IPS DF 6.9 (cell line): ENCODE measurements around the gene GSG1L.

Experiments used
- DNase-seq: peaks from one replicate; pipeline ENCODE4 v3.0.0-alpha.2; 2013; ENCODE audit warnings: low read depth, low spot score
- H3K27ac ChIP-seq: one replicate; pipeline ENCODE4 v1.5.1; 2013; ENCODE audit warnings: low read length, control low read depth
- H3K27me3 ChIP-seq: 2 replicates; pipeline ENCODE4 v1.6.1; 2013; ENCODE audit warnings: mild to moderate bottlenecking, low read length; ENCODE audit not compliant: control insufficient read depth, insufficient read depth
- H3K36me3 ChIP-seq: 2 replicates; pipeline ENCODE4 v1.6.1; 2013; ENCODE audit warnings: low read length; ENCODE audit not compliant: control insufficient read depth, insufficient read depth
- H3K4me1 ChIP-seq: 2 replicates; pipeline ENCODE4 v1.6.1; 2013; ENCODE audit warnings: low read length; ENCODE audit not compliant: control insufficient read depth, insufficient read depth
- H3K4me3 ChIP-seq: 2 replicates; pipeline ENCODE4 v1.5.1; 2013; ENCODE audit warnings: mild to moderate bottlenecking, low read length
- H3K9me3 ChIP-seq: 2 replicates; pipeline ENCODE4 v1.6.1; 2013; ENCODE audit warnings: low read length, inconsistent platforms; ENCODE audit not compliant: control insufficient read depth, insufficient read depth
- WGBS: extraction: QIAGEN DNeasy Blood & Tissue Kit; methylation state at CpG from one replicate; pipeline ENCODE4 v1.1.7; 2013; ENCODE audit warnings: mixed read lengths, missing lambda C conversion rate; ENCODE audit not compliant: insufficient read length, insufficient coverage; 5-methylcytosine and 5-hydroxymethylcytosine counted together

GSG1L gene

DNA sequence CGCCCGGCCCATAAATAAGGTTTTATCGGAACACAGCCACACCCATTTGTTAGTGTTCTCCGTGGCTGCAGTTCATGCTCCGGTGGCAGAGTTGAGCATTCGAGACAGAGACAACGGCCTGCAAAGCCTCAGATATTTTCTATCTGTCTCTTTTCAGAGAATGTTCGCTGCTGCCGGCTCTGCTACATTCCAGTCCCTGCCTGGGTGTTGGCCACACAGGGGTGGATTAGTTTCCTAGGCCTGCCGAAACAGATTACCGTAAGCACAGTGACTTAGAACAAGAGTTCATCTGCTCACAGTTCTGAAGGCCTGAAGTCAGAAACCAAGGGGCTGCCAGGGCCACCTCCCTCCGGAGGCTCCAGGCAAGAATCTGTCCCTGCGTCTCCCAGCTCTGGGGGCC is 19.1 kb upstream of the GSG1L start:
- WGBS, result no CpG with 5 or more reads among the region's 13 CpGs
- H3K27me3 ChIP-seq, result no peaks in the 10 kb centered on the region
- no peaks in the 10 kb centered on the region for H3K36me3 ChIP-seq
- no peak for DNase-seq
- H3K4me3 ChIP-seq, result no peak overlapping the region
- no peaks in the 10 kb centered on the region; the same call in 1 of the 2 replicates for H3K4me1 ChIP-seq
- H3K9me3 ChIP-seq, result no peaks in the 10 kb centered on the region
- H3K27ac ChIP-seq, result no peak overlapping the region

GRCh38 chr16:28081391-28081968 is 18.0 kb upstream of the GSG1L start:
- no CpG with 5 or more reads among the region's 9 CpGs for WGBS
- Histone ChIP-seq H3K36me3 (no peaks in the 10 kb centered on the region), H3K4me1 (no peaks in the 10 kb centered on the region; the same call in 1 of the 2 replicates), H3K27me3 (no peaks in the 10 kb centered on the region), H3K9me3 (no peaks in the 10 kb centered on the region), H3K27ac (no peak overlapping the region), H3K4me3 (no peak overlapping the region)
- DNase-seq, result no peak

GRCh38 chr16:28078261-28078660 is 14.7 kb upstream of the GSG1L start:
- no CpG with 5 or more reads among the region's 6 CpGs for WGBS
- Histone ChIP-seq H3K36me3 (no peaks in the 10 kb centered on the region), H3K4me3 (no peak overlapping the region), H3K4me1 (no peaks in the 10 kb centered on the region; the same call in 1 of the 2 replicates), H3K9me3 (no peaks in the 10 kb centered on the region), H3K27me3 (no peaks in the 10 kb centered on the region), H3K27ac (no peak overlapping the region)
- DNase-seq, result no peak

DNA sequence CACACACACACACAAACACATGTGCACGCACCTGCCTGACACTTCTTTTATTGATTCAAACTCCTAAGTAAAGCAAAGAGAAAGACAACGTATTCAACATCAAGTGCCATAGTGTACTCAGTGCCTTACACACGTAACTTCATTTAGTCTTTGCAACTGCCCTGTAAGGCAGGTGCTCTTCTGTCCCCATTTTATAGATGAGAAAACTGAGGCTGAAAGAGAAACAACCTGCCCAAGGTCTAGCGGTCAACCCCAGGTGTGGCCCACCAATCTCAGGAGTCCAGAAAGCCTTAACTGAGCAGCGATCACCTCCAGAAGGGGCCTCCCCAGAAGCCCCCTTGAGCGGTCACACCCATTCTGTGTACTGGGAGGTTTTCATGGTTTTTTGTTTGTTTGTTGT is 10.3 kb upstream of the GSG1L start:
- no peaks in the 10 kb centered on the region for H3K27me3 ChIP-seq
- no peaks in the 10 kb centered on the region for H3K4me1 ChIP-seq
- no CpG with 5 or more reads among the region's 6 CpGs for WGBS
- no peak overlapping the region for H3K27ac ChIP-seq
- no peaks in the 10 kb centered on the region for H3K36me3 ChIP-seq
- DNase-seq, result no peak
- no peak overlapping the region for H3K4me3 ChIP-seq
- no peaks in the 10 kb centered on the region for H3K9me3 ChIP-seq

DNA sequence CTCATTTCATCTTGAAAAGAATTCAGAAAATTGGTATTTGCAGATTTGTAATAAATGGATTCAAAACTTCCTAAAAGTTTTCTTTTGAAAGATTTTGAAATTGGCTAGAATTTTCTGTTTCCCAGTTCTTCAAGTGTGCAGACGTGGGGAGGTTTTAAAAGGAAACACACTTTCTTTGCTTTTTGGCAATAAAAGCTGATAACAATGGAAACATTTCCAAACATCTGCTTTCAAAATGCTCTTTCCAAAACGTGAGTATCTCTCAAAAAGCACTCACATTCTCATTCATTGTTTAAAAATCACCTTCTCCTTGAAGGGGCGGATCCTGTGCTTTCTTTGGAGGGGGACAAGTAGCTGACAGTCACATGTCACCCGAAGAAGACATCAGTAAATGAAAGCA is 8.6 kb upstream of the GSG1L start:
- H3K27me3 ChIP-seq, result no peaks in the 10 kb centered on the region
- H3K27ac ChIP-seq, result no peak overlapping the region
- H3K4me3 ChIP-seq, result no peak overlapping the region
- H3K4me1 ChIP-seq, result no peaks in the 10 kb centered on the region
- DNase-seq, result no peak
- no peaks in the 10 kb centered on the region for H3K9me3 ChIP-seq
- no peaks in the 10 kb centered on the region for H3K36me3 ChIP-seq
- WGBS, result no CpG with 5 or more reads among the region's 4 CpGs

GRCh38 chr16:28069971-28070794 is 6.7 kb upstream of the GSG1L start:
- H3K4me3 ChIP-seq, result no peak overlapping the region
- no peak overlapping the region for H3K27ac ChIP-seq
- no peaks in the 10 kb centered on the region for H3K9me3 ChIP-seq
- H3K4me1 ChIP-seq, result no peaks in the 10 kb centered on the region
- no CpG with 5 or more reads among the region's 31 CpGs for WGBS
- no peak for DNase-seq
- H3K36me3 ChIP-seq, result no peaks in the 10 kb centered on the region
- H3K27me3 ChIP-seq, result no peaks in the 10 kb centered on the region

DNA sequence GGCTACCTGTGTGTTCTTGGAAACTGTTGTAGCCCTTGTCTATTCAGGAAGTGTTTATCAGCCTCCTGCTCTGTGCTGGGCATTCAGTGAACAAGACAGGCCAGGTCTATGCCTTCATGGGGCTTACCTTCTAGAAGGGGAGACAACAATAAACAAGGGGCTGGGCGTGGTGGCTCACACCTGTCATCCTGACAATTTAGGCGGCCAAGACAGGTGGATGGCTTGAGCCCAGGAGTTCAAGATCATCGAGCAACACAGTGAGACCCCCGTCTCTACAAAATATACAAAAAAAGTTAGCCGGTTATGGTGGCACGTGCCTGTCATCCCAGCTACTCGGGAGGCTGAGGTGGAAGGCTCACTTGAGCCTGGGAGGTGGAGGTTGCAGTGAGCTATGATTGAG is 5.5 kb upstream of the GSG1L start:
- Histone ChIP-seq H3K9me3 (no peaks in the 10 kb centered on the region), H3K4me1 (no peaks in the 10 kb centered on the region), H3K4me3 (no peak overlapping the region), H3K36me3 (no peaks in the 10 kb centered on the region), H3K27ac (no peak overlapping the region), H3K27me3 (peaks cover 11% of the 10 kb centered on the region; the same call in 1 of the 2 replicates)
- no CpG with 5 or more reads among the region's 7 CpGs for WGBS
- no peak for DNase-seq

DNA sequence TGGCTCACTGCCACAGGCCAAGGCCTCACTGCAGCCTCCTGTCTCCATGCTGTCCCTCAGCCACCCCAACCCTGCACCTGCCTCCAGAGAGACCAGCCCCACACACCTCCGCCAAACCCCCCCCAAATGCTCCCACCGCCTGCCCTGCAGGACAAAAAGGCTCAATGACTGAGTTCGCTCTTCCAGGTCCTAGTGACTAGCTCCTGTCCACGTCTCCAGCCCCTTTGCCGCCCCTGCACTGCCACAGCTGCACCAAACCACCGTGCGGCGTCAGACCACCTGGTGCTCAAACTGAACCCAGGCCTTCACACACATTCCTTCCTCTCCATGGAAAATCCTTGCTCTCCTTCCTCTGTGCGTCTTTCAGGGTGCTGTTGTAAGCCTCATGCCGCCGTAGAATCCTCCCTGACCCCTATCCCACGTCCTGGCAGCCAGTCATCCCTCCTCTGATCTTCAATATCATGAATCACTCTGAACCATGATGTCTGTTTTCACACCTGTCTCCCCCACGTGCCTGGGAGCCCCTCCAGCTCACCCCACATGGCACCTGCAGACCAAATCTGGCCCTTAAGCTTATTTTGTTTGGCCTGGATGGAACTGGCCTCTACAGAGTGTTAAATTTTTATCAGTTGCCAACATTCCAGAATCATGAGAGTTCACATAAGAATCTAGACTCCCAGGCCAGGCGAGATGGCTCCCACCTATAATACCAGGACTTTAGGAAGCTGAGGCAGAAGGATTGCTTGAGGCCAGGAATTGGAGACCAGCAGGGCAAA is 4.3 kb upstream of the GSG1L start:
- no CpG with 5 or more reads among the region's 14 CpGs for WGBS
- H3K4me1 ChIP-seq, result no peaks in the 10 kb centered on the region
- H3K9me3 ChIP-seq, result no peaks in the 10 kb centered on the region
- H3K27ac ChIP-seq, result no peak overlapping the region
- no peak for DNase-seq
- H3K4me3 ChIP-seq, result no peak overlapping the region
- H3K27me3 ChIP-seq, result peaks cover 14% of the 10 kb centered on the region
- no peaks in the 10 kb centered on the region for H3K36me3 ChIP-seq

GRCh38 chr16:28064706-28065249 is 1.3 kb upstream of the GSG1L start:
- H3K4me3 ChIP-seq, result no peak overlapping the region
- no peaks in the 10 kb centered on the region for H3K4me1 ChIP-seq
- WGBS, result no CpG with 5 or more reads among the region's 15 CpGs
- DNase-seq, result no peak
- no peak overlapping the region for H3K27ac ChIP-seq
- peaks cover 23% of the 10 kb centered on the region for H3K27me3 ChIP-seq
- no peaks in the 10 kb centered on the region for H3K9me3 ChIP-seq
- H3K36me3 ChIP-seq, result no peaks in the 10 kb centered on the region

GRCh38 chr16:28064150-28064549 is 636 bp upstream of the GSG1L start:
- DNase-seq, result no peak
- no peaks in the 10 kb centered on the region for H3K36me3 ChIP-seq
- H3K4me3 ChIP-seq, result no peak overlapping the region
- H3K4me1 ChIP-seq, result no peaks in the 10 kb centered on the region
- H3K27me3 ChIP-seq, result peaks cover 23% of the 10 kb centered on the region
- no CpG with 5 or more reads among the region's 3 CpGs for WGBS
- H3K9me3 ChIP-seq, result no peaks in the 10 kb centered on the region
- no peak overlapping the region for H3K27ac ChIP-seq
